ENCODE results near the gene CD99L2. TPM values are rescaled to one million over a fixed set of nuclear protein-coding genes. Genes with fewer than 3 reads are reported as not detected.

Gene CD99L2
- total RNA-seq, 6 experiments from 2014 or later, result 25.5 to 53.6 (median 33.0) TPM

- WGBS (ENCODE audit: insufficient coverage, low coverage, low lambda C conversion rate, missing lambda C conversion rate), result 71% methylated on average over 1 of the region's 1 CpG
- no peaks in the 10 kb centered on the region for H3K27me3 ChIP-seq
- TF ChIP-seq CTCF (IDR thresholded peaks at IDR 0.05) (no peak), POLR2A (IDR thresholded peaks at IDR 0.05) (no peak)
- H3K27ac ChIP-seq, result no peak overlapping the region
- H3K36me3 ChIP-seq, result peaks cover 0 to 1% (median 0%) of the 10 kb centered on the region in 4 donors
- no peak overlapping the region for H3K4me3 ChIP-seq
- H3K9me3 ChIP-seq, result peaks cover 0 to 6% (median 0%) of the 10 kb centered on the region in 4 donors
- DNase-seq (no peak), ATAC-seq (no peak)
- intact Hi-C loops (cut with DNase I), result no loop called here
- no peaks in the 10 kb centered on the region for H3K4me1 ChIP-seq
Measured at GRCh38 chrX:150856785-150857184, 41.7 kb downstream of the CD99L2 start.

GRCh38 chrX:150856101-150856500, 42.4 kb downstream of the CD99L2 start:
- WGBS (ENCODE audit: insufficient coverage, low coverage, low lambda C conversion rate, missing lambda C conversion rate), result 74% methylated on average over 3 of the region's 3 CpGs
- Histone ChIP-seq H3K4me3 (no peak overlapping the region), H3K36me3 (peaks cover 0 to 1% (median 0%) of the 10 kb centered on the region in 4 donors), H3K27ac (no peak overlapping the region), H3K4me1 (peaks cover 0 to 5% (median under 1%) of the 10 kb centered on the region in 4 donors), H3K9me3 (peaks cover 0 to 6% (median 0%) of the 10 kb centered on the region in 4 donors), H3K27me3 (no peaks in the 10 kb centered on the region)
- ATAC-seq (no peak), DNase-seq (no peak)
- intact Hi-C loops (cut with DNase I), result no loop called here
- no peak for TF ChIP-seq POLR2A (IDR thresholded peaks at IDR 0.05)
- no peak for TF ChIP-seq CTCF (IDR thresholded peaks at IDR 0.05)

- no peak overlapping the region for H3K4me3 ChIP-seq
- WGBS (ENCODE audit: insufficient coverage, low coverage, low lambda C conversion rate, missing lambda C conversion rate), result no CpG with 5 or more reads among the region's 2 CpGs
- ATAC-seq (no peak), DNase-seq (no peak)
- H3K9me3 ChIP-seq, result peaks cover 0 to 6% (median 0%) of the 10 kb centered on the region in 4 donors
- H3K4me1 ChIP-seq, result peaks cover 0 to 14% (median 4%) of the 10 kb centered on the region in 4 donors
- H3K27me3 ChIP-seq, result no peaks in the 10 kb centered on the region
- TF ChIP-seq CTCF (IDR thresholded peaks at IDR 0.05), result no peak
- no peak for TF ChIP-seq POLR2A (IDR thresholded peaks at IDR 0.05)
- H3K36me3 ChIP-seq, result no peaks in the 10 kb centered on the region
- no peak overlapping the region for H3K27ac ChIP-seq
- intact Hi-C loops (cut with DNase I), result no loop called here
Measured at GRCh38 chrX:150854856-150855255, 43.6 kb downstream of the CD99L2 start.

GRCh38 chrX:150849996-150850720, 48.3 kb downstream of the CD99L2 start:
- Histone ChIP-seq H3K4me3 (no peak overlapping the region), H3K27ac (peak overlapping the region; percentile 57 to 85 (median 81)), H3K27me3 (no peaks in the 10 kb centered on the region), H3K4me1 (peaks cover 0 to 38% (median 6%) of the 10 kb centered on the region in 4 donors), H3K36me3 (no peaks in the 10 kb centered on the region), H3K9me3 (no peaks in the 10 kb centered on the region)
- WGBS (ENCODE audit: insufficient coverage, low coverage, low lambda C conversion rate, missing lambda C conversion rate), result 39% methylated on average over 2 of the region's 3 CpGs
- ATAC-seq (peak; percentile 29 to 68 (median 34)), DNase-seq (peak in 1 of 3 donors; percentile 57)
- intact Hi-C loops (cut with DNase I), result no loop called here
- TF ChIP-seq POLR2A (IDR thresholded peaks at IDR 0.05) (no peak), CTCF (IDR thresholded peaks at IDR 0.05) (no peak)
